Liver (tissue), 9 donors: Measurements from ENCODE around the gene NOL4L. TPM values are rescaled to one million over a fixed set of nuclear protein-coding genes. Genes with fewer than 3 reads are reported as not detected.

Source experiments
- DNase-seq: peaks from one replicate; pipeline ENCODE4 v3.0.0-alpha.2; 2017; ENCODE audit warnings: low spot score
- H3K27ac ChIP-seq, 2 donors: one replicate each; pipeline ENCODE4 v1.7.0; 2013; ENCODE audit warnings: inconsistent platforms in 2 of 2, low read length in 2 of 2, control low read depth in 1 of 2, low read depth in 1 of 2, mild to moderate bottlenecking in 1 of 2
- H3K27me3 ChIP-seq, 4 donors: one replicate each; pipeline versions ENCODE4 v1.6.1 to v1.7.0; 2013; ENCODE audit warnings: low read length in 3 of 4, inconsistent platforms in 1 of 4, mild to moderate bottlenecking in 1 of 4, moderate library complexity in 1 of 4; ENCODE audit not compliant: control insufficient read depth in 4 of 4, insufficient read depth in 4 of 4
- H3K36me3 ChIP-seq, 4 donors: one replicate each; pipeline versions ENCODE4 v1.6.1 to v1.7.0; 2013; ENCODE audit warnings: low read length in 3 of 4, mild to moderate bottlenecking in 3 of 4, low read depth in 1 of 4, moderate library complexity in 1 of 4; ENCODE audit not compliant: control insufficient read depth in 4 of 4, insufficient read depth in 3 of 4
- H3K4me1 ChIP-seq, 4 donors: one replicate each; pipeline versions ENCODE4 v1.6.1 to v1.7.0; 2013; ENCODE audit warnings: low read length in 3 of 4, mild to moderate bottlenecking in 3 of 4, moderate library complexity in 1 of 4; ENCODE audit not compliant: control insufficient read depth in 4 of 4, insufficient read depth in 4 of 4
- H3K4me3 ChIP-seq, 3 donors: one replicate each; pipeline versions ENCODE4 v1.6.1 to v1.7.0; 2013; ENCODE audit warnings: low read length in 3 of 3, control low read depth in 1 of 3, low read depth in 1 of 3, mild to moderate bottlenecking in 1 of 3
- H3K9ac ChIP-seq, 2 donors: one replicate each; pipeline ENCODE4 v1.7.0; 2013; ENCODE audit warnings: low read length in 2 of 2, mild to moderate bottlenecking in 2 of 2, moderate library complexity in 2 of 2, control low read depth in 1 of 2, low read depth in 1 of 2
- H3K9me3 ChIP-seq, 4 donors: one replicate each; pipeline versions ENCODE4 v1.6.1 to v1.7.0; 2013; ENCODE audit warnings: low read length in 3 of 4; ENCODE audit not compliant: control insufficient read depth in 4 of 4
- ATF3 ChIP-seq: IDR thresholded peaks from 2 replicates; pipeline ENCODE4 v1.6.1; 2016; ENCODE audit warnings: antibody characterized with exemption
- CTCF ChIP-seq: fragments of 150-350 bp; IDR thresholded peaks from 2 replicates; pipeline ENCODE4 v1.5.1; 2017; ENCODE audit warnings: improper control_type of control experiment, low read depth, low read length; ENCODE audit not compliant: missing input control
- EGR1 ChIP-seq, 2 donors: IDR thresholded peaks; 2 replicates each; pipeline ENCODE4 v1.6.1; 2016 to 2018; ENCODE audit warnings: antibody characterized with exemption in 2 of 2, low read depth in 2 of 2
- FOXA1 ChIP-seq: IDR thresholded peaks from 2 replicates; pipeline ENCODE4 v1.6.1; 2016; ENCODE audit warnings: antibody characterized with exemption
- FOXA2 ChIP-seq: IDR thresholded peaks from 2 replicates; pipeline ENCODE4 v1.6.1; 2016; ENCODE audit warnings: antibody characterized with exemption
- GABPA ChIP-seq, 2 donors: IDR thresholded peaks in 1 of 2; conservative IDR thresholded peaks in 1 of 2; 2 replicates each; pipeline ENCODE4 v1.6.1; 2016; ENCODE audit warnings: antibody characterized with exemption in 2 of 2, mild to moderate bottlenecking in 1 of 2, moderate library complexity in 1 of 2
- HNF4A ChIP-seq, 2 donors: conservative IDR thresholded peaks; 2 replicates each; pipeline ENCODE4 v1.6.1; 2016; ENCODE audit warnings: antibody characterized with exemption in 2 of 2, mild to moderate bottlenecking in 2 of 2
- HNF4G ChIP-seq: IDR thresholded peaks from 2 replicates; pipeline ENCODE4 v1.6.1; 2016; ENCODE audit warnings: antibody characterized with exemption
- JUND ChIP-seq, 2 donors: IDR thresholded peaks; 2 replicates each; pipeline ENCODE4 v1.6.1; 2016; ENCODE audit warnings: antibody characterized with exemption in 2 of 2
- MAX ChIP-seq: IDR thresholded peaks from 2 replicates; pipeline ENCODE4 v1.6.1; 2016; ENCODE audit warnings: antibody characterized with exemption
- NR2F2 ChIP-seq: IDR thresholded peaks from 2 replicates; pipeline ENCODE4 v1.6.1; 2016; ENCODE audit warnings: antibody characterized with exemption
- RAD21 ChIP-seq, 2 donors: IDR thresholded peaks; 2 replicates each; pipeline ENCODE4 v1.6.1; 2016; ENCODE audit warnings: antibody characterized with exemption in 2 of 2, mild to moderate bottlenecking in 2 of 2
- REST ChIP-seq: IDR thresholded peaks from 2 replicates; pipeline ENCODE4 v1.6.1; 2016; ENCODE audit warnings: antibody characterized with exemption, mild to moderate bottlenecking
- RXRA ChIP-seq, 2 donors: IDR thresholded peaks; 2 replicates each; pipeline ENCODE4 v1.6.1; 2017 to 2018; ENCODE audit warnings: antibody characterized with exemption in 2 of 2, mild to moderate bottlenecking in 1 of 2
- SP1 ChIP-seq: IDR thresholded peaks from 2 replicates; pipeline ENCODE4 v1.6.1; 2018; ENCODE audit warnings: antibody characterized with exemption, mild to moderate bottlenecking
- TAF1 ChIP-seq: conservative IDR thresholded peaks from 2 replicates; pipeline ENCODE4 v1.6.1; 2016; ENCODE audit warnings: antibody characterized with exemption, mild to moderate bottlenecking
- YY1 ChIP-seq: IDR thresholded peaks from 2 replicates; pipeline ENCODE4 v1.6.1; 2016; ENCODE audit warnings: antibody characterized with exemption, mild to moderate bottlenecking
- ZBTB33 ChIP-seq: IDR thresholded peaks from 2 replicates; pipeline ENCODE4 v1.6.1; 2016; ENCODE audit warnings: antibody characterized with exemption
- WGBS: extraction: QIAGEN DNeasy Blood & Tissue Kit; methylation state at CpG from one replicate; pipeline ENCODE4 v1.1.7; 2013; 5-methylcytosine and 5-hydroxymethylcytosine counted together
- polyA plus RNA-seq, 2 donors: library from polyadenylated mRNA; stranded (reverse) in 1 of 2; unstranded in 1 of 2; fragments of 200-250 nt in 1 of 2; fragments of >200 nt in 1 of 2; fragmentation: Nextera tagmentation in 1 of 2; extraction: Ambion mirVana in 1 of 2; gene quantifications; one replicate each; pipeline versions ENCODE4 v1.2.1 to v1.2.3, GENCODE V29; 2013 to 2015
- total RNA-seq, 2 donors: library from RNA; depleted of rRNA; stranded (reverse); fragments of >200 nt; gene quantifications; one replicate each; pipeline ENCODE4 v1.2.3, GENCODE V29; 2014
- donor health status: healthy.
- donor health status: healthy.
- donor health status: healthy.
- donor health status: healthy.
- donor health status: healthy.

The NOL4L gene
- total and polyA plus RNA-seq, 4 donors = 2.2 to 6.8 (median 4.3) TPM

- TF ChIP-seq HNF4G (peak; percentile 37), ZBTB33 (no peak), YY1 (peak; percentile 46), RAD21 (IDR thresholded peaks at IDR 0.05) (peak in 1 of 2 donors; percentile 18), SP1 (peak; percentile 84), RXRA (IDR thresholded peaks at IDR 0.05) (peak; percentile 86 to 87), REST (no peak), ATF3 (no peak), FOXA2 (peak; percentile 90), HNF4A (conservative IDR thresholded peaks at IDR 0.05) (peak; percentile 81 to 85), FOXA1 (peak; percentile 86), EGR1 (IDR thresholded peaks at IDR 0.05; ENCODE audit: low read depth in 2 of 2) (no peak), MAX (no peak), NR2F2 (peak; percentile 90), GABPA (IDR thresholded peaks at IDR 0.05 in 1 of 2, conservative IDR thresholded peaks at IDR 0.05 in 1 of 2) (no peak), JUND (IDR thresholded peaks at IDR 0.05) (no peak), CTCF (no peak), TAF1 (no peak)
- Histone ChIP-seq H3K27me3 (no peaks in the 10 kb centered on the region), H3K4me1 (peaks cover 37 to 65% (median 48%) of the 10 kb centered on the region in 4 donors), H3K4me3 (no peak overlapping the region), H3K9ac (no peak overlapping the region), H3K36me3 (no peaks in the 10 kb centered on the region), H3K27ac (peak overlapping the region; percentile 68 to 75), H3K9me3 (no peaks in the 10 kb centered on the region)
- DNase-seq = no peak
- 38% methylated on average over 29 of the region's 29 CpGs for WGBS
Observed at GRCh38 chr20:32473231-32474008, 111.7 kb downstream of the NOL4L start.
